Measurements from ENCODE around the gene RUNX1.

DNA sequence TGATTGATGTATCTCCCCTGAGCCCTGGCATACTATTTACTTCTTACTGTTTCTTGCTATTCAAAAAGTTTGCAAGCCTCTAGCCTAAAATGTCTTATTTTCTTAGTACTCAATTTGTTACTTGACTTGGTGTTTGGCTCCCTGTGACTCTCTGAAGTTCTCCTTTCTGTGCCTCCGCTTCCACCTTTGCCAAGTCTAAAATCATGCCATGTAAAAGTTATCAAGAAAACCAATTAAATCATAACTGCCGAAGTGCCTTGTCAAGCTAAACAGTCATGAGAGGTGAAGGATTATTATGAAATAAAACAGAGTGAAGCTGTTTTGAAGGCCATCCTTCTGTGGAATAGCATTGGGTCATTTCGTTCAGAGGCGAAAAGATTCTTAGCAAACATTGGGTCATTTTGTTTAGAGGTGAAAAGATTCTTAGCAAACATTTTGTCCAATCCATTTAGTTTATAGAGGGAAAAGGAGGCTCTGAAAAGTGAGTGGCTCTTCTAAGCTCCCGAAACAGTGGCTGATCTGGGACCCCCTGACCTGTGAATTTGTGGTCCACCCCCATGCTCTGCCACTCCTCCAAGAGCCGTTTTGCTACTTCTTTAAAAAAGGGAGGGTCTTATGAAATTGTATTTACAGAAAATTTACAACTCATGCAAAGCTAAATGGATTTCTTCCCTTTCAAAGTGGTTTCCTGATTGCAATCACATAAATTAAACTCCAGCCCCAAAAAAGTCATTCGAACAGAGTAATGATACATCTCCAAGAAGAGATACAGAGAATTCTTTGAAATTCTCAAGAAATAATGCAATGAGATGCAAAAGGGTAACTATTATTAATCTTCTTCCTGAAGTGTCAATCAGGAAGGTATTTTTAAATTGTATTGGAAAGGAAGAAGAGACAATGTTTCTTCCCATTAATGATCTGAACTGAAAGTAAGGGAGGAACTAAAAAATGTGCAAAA lies 141.4 kb downstream of the RUNX1 start:
- TF ChIP-seq, protein P1, sequence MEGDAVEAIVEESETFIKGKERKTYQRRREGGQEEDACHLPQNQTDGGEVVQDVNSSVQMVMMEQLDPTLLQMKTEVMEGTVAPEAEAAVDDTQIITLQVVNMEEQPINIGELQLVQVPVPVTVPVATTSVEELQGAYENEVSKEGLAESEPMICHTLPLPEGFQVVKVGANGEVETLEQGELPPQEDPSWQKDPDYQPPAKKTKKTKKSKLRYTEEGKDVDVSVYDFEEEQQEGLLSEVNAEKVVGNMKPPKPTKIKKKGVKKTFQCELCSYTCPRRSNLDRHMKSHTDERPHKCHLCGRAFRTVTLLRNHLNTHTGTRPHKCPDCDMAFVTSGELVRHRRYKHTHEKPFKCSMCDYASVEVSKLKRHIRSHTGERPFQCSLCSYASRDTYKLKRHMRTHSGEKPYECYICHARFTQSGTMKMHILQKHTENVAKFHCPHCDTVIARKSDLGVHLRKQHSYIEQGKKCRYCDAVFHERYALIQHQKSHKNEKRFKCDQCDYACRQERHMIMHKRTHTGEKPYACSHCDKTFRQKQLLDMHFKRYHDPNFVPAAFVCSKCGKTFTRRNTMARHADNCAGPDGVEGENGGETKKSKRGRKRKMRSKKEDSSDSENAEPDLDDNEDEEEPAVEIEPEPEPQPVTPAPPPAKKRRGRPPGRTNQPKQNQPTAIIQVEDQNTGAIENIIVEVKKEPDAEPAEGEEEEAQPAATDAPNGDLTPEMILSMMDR (IDR thresholded peaks at IDR 0.05), result no peak
- no peak for TF ChIP-seq POLR2A (IDR thresholded peaks at IDR 0.05)
